Calu3 (cell line): ENCODE measurements around the gene CMTM2. TPM values are rescaled to one million over a fixed set of nuclear protein-coding genes. Genes with fewer than 3 reads are reported as not detected.

Experiments used
- BruUV-seq: library from RNA; stranded (reverse); fragments of 400-500 nt; replicated peaks from 2 replicates; lab custom pipeline; 2021; lab: Mats Ljungman, UMichigan
- CTCF ChIA-PET: fragments of 300-600 bp; sonication (Branson Sonifier 250); formaldehyde crosslinking; loops from one replicate; lab custom pipeline; 2022; ENCODE audit warnings: antibody characterized with exemption; lab: Charles Lee
- DNase-seq: peaks from one replicate; pipeline ENCODE4 v3.0.0; 2022
- H3K27ac Mint-ChIP-seq: one replicate; pipeline ENCODE4 v1.8.0; 2022; ENCODE audit warnings: mixed read lengths; ENCODE audit not compliant: unreplicated experiment
- H3K27me3 Mint-ChIP-seq: one replicate; pipeline ENCODE4 v1.8.0; 2022; ENCODE audit warnings: mixed read lengths; ENCODE audit not compliant: unreplicated experiment
- H3K36me3 Mint-ChIP-seq: one replicate; pipeline ENCODE4 v1.8.0; 2022; ENCODE audit warnings: mild to moderate bottlenecking, moderate library complexity, mixed read lengths; ENCODE audit not compliant: insufficient read depth, unreplicated experiment
- H3K4me1 Mint-ChIP-seq: one replicate; pipeline ENCODE4 v1.8.0; 2022; ENCODE audit warnings: mild to moderate bottlenecking, low read depth, mixed read lengths; ENCODE audit not compliant: unreplicated experiment
- H3K4me3 Mint-ChIP-seq: one replicate; pipeline ENCODE4 v1.8.0; 2022; ENCODE audit warnings: mild to moderate bottlenecking, low read depth, moderate library complexity, mixed read lengths; ENCODE audit not compliant: unreplicated experiment
- H3K9me3 Mint-ChIP-seq: one replicate; pipeline ENCODE4 v1.8.0; 2022; ENCODE audit warnings: low read depth, mixed read lengths; ENCODE audit not compliant: unreplicated experiment
- CTCF ChIP-seq: fragments of 200-600 bp; IDR thresholded peaks from one replicate; pipeline ENCODE4 v1.8.0; 2022; ENCODE audit warnings: antibody characterized with exemption; ENCODE audit not compliant: unreplicated experiment
- intact Hi-C: fragments of 100-400 bp; cut with micrococcal nuclease; formaldehyde crosslinking; loops from one replicate; pipeline ENCODE4 v1.10.0; 2022; ENCODE audit not compliant: unreplicated experiment
- total RNA-seq: library from RNA; stranded (reverse); gene quantifications from 2 replicates; pipeline ENCODE4 v1.2.3, GENCODE V29; 2022

The CMTM2 gene
- total RNA-seq, 1 experiment from 2014 or later = 0.92 TPM

GRCh38 chr16:66636199-66636598 lies 56.9 kb downstream of the CMTM2 start:
- H3K27ac Mint-ChIP-seq = no peak overlapping the region

DNA sequence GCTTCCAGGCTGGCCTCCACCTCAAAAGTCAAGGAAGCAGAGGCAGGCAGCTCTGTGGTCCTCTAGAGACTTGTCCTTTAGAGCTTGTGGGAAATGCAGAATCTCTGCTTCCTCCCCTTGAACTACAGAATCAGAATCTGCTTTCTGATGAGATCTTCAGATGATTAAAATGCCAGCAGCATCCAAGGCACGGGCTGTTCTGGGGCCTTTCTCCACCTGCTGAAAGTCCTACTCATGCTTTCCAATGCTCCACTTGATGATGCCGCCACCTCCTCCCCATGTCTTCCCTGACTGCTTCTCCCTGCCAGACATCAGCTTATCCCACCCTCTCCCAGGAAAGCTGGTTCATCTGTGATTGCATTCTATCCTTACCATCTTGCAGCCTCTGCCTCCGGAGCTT lies 58.5 kb downstream of the CMTM2 start:
- H3K36me3 Mint-ChIP-seq = peaks cover 7% of the 10 kb centered on the region
- CTCF ChIA-PET = no interaction called here
- H3K27ac Mint-ChIP-seq = no peak overlapping the region

More at GRCh38 chr16:66636199-66636598, 56.9 kb downstream of the CMTM2 start:
- Mint-ChIP-seq H3K27me3 (no peaks in the 10 kb centered on the region), H3K9me3 (no peaks in the 10 kb centered on the region), H3K4me3 (no peak overlapping the region), H3K4me1 (peaks cover 19% of the 10 kb centered on the region), H3K36me3 (peaks cover 14% of the 10 kb centered on the region)
- intact Hi-C loops = no loop called here
- BruUV-seq = no TSS peak
- DNase-seq = no peak
- no peak for TF ChIP-seq CTCF
- CTCF ChIA-PET = no interaction called here

More for the DNA sequence above, 58.5 kb downstream of the CMTM2 start:
- DNase-seq = no peak
- no peak overlapping the region for H3K4me3 Mint-ChIP-seq
- no peaks in the 10 kb centered on the region for H3K9me3 Mint-ChIP-seq
- H3K4me1 Mint-ChIP-seq = peaks cover 19% of the 10 kb centered on the region
- H3K27me3 Mint-ChIP-seq = no peaks in the 10 kb centered on the region
- TF ChIP-seq CTCF = no peak
- no TSS peak for BruUV-seq
- intact Hi-C loops = no loop called here

Other genes starting within 250 kb of the CMTM2 start
- gene CDH5, start 212.8 kb upstream of the CMTM2 start, total RNA-seq = not detected in 2 replicates
- 1.7 and 3.1 TPM in 2 replicates for gene BEAN1, start 152.2 kb upstream of the CMTM2 start, total RNA-seq
- gene TK2, start 29.3 kb upstream of the CMTM2 start, total RNA-seq = 53.2 and 56.6 TPM in 2 replicates
- gene CKLF, start 26.9 kb upstream of the CMTM2 start, total RNA-seq = 217 and 293 TPM in 2 replicates
- gene CMTM1, start 13.0 kb upstream of the CMTM2 start, total RNA-seq = 48.4 and 72.1 TPM in 2 replicates
- 18.4 and 33.6 TPM in 2 replicates for gene CMTM3, start 25.2 kb downstream of the CMTM2 start, total RNA-seq
- 79.6 and 110 TPM in 2 replicates for gene CMTM4, start 117.3 kb downstream of the CMTM2 start, total RNA-seq
- 152 and 163 TPM in 2 replicates for gene DYNC1LI2, start 172.1 kb downstream of the CMTM2 start, total RNA-seq
- gene TERB1, start 222.1 kb downstream of the CMTM2 start, total RNA-seq = 0.29 and 0.59 TPM in 2 replicates